NCI-H1092 (cell line): ENCODE measurements around the gene TBC1D22A.

Experiments
- DNase-seq: peaks from one replicate; lab custom pipeline; 2025; lab: John Stamatoyannopoulos, UW

The TBC1D22A gene

DNA sequence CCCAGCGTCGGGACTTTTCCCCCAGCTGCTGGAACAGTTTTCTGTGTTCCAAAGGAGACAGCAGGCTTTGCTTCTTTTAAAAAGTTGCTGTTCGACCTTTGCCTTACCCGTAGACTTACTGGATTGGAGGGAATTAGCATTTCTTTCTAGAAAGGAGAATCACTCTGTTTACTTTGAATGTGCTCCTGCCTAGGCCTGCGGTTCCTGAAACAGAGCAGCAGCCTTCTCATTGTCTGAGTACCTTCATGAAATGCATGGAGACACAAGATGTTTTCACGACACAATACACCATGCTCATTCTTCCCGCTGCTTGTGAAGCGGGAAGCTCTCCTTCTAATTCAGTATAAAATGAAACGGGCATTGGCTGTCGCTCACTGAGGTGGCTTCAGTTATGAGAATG lies 196.2 kb downstream of the TBC1D22A start:
- no peak for DNase-seq

DNA sequence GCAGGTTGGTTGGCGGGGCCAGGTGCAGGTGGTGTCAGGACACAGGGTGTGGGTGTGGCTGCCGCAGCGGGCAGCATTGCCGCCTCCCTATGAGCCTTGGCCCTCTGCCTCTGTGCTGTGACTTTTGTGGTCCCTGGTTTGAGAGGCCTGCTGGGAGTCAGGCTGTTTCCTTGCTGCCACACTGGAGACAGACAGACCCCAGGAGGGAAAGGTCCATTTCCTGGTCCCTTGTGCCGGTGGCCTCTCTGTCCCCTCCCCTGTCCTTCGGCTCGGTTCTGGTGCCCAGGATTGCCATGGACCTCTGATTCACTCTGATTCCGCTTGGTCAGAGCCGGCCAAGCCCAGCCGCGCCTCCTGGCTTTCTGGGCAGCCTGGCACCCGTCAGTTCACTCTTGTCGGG lies 196.9 kb downstream of the TBC1D22A start:
- no peak for DNase-seq

DNA sequence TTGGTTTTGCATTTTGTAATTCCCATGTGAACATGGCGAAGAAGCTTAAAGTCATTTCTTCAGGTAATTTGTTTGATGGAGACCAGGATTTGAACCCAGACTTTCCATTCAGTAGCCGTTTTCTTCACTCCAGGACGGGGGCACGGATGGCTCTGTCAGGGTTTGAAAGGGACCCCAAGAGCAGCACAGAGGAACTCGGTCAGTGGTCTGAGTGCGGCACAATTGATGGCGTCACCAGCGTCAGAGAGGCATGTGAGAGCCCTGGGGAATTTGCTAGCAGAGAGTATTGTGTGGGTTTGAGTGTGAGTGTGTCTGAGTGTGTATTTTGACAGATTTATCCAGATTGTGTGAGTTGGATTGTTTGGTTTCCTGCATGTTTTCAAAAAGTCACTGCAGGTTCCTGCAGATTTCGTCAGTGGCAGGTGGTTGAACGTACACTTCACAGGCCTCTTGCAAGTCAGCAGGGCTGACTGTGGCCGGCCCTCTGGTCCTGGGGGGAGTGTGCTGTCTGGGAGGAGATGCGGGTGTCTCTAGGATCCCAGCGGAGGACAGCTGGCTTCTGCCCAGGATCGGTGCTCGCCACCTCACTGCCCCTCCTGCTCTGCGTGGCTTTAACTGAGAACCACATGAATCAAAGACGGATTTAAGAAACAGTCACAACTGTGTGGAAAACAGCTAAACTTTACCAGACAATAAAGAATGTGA lies 199.3 kb downstream of the TBC1D22A start:
- DNase-seq = no peak

DNA sequence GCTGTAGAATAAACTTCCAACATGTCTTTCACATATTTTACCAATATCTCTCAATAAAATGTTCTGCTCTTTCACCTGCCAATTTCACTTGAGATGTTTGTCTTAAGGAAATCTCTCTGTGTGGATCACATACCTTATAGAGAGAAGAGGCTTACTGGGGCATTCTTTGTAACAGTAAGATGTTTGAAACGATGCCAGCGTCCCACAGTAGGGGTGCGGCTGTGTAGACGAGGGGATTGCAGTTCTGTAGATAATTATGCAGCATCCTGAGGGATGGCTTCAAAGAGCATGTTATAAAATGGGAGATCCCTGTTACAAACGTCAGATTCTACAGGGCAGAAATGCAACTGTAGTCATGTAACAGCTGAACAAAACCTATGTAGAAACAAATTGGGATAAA lies 200.0 kb downstream of the TBC1D22A start:
- DNase-seq = no peak

DNA sequence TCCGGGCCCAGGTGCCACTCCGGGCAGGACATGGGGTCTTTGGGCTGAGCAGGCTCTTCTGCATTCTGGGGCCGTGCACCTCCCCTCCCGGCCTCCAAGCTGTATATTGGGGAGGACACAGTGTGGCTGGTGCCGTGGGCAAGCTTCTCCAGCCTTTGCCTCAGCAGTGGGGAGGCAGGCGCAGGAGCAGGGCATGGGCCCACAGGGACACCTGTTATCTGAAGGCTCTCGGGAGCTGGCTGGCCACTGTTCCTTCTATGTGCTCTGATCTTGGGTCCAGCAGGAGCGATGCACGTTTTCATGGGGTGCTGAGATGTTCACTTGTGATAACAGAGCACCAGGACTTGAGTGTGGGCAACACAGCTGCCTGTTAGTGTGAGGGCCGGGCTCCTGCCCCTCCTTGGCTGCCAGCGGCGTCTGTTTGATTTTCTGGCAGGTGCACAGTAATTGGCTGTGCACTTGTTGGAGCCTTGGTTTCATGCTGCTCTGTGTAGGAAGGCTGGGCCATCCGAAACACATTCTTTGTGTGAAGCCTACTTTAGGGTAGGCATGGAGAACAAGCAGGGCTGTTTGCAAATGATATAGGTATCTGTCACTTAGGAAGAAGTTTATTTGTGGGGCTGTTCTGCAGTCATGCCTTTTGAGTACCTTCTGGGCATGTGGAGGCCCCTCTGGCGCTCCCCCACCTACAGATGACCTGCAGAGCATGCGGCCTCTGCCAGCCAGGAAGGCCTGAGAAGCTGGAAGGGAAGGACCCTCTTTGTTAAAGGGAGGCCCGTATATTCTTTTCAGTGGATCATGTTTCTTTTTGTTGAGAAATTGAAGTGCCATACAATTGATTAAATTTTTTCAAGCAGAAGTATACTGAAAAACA lies 201.5 kb downstream of the TBC1D22A start:
- DNase-seq = peak; percentile 60

DNA sequence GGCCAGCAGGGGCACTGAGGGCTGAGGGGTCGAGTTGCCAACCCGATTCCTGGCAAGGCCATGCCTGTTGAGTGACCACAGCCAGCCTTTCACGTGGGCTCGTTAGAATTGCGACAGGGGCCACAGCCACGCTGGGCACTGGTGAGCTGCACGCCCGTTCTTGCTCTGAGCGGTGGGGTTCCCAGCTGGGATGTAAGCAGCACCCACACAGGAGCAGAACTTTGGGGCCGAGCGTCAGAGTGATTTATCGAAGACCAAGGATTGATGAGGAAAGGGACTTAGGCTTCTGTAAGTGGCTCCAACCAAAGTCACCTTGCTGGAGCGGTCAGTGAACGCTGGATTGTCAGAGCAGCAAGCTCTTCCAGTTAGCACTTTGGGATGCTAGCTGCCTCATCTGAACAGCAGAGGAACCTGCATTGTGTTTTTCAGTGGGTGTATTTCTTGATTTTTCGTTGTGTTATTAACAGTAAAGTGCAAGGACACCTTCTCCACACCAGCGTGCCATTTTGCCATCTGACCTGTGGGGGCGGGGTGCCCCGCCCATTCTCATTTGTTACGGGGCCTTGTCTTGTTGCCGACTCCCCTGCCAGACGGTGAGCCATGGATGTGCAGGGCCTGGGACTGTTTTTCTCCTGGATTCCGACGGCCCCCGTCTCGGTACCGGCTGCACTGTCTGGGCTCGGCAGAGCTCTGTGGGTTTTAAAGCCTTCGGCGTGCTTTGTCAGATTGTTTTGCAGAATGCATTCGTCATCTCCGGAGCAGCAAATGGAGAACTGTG lies 202.5 kb downstream of the TBC1D22A start:
- no peak for DNase-seq

DNA sequence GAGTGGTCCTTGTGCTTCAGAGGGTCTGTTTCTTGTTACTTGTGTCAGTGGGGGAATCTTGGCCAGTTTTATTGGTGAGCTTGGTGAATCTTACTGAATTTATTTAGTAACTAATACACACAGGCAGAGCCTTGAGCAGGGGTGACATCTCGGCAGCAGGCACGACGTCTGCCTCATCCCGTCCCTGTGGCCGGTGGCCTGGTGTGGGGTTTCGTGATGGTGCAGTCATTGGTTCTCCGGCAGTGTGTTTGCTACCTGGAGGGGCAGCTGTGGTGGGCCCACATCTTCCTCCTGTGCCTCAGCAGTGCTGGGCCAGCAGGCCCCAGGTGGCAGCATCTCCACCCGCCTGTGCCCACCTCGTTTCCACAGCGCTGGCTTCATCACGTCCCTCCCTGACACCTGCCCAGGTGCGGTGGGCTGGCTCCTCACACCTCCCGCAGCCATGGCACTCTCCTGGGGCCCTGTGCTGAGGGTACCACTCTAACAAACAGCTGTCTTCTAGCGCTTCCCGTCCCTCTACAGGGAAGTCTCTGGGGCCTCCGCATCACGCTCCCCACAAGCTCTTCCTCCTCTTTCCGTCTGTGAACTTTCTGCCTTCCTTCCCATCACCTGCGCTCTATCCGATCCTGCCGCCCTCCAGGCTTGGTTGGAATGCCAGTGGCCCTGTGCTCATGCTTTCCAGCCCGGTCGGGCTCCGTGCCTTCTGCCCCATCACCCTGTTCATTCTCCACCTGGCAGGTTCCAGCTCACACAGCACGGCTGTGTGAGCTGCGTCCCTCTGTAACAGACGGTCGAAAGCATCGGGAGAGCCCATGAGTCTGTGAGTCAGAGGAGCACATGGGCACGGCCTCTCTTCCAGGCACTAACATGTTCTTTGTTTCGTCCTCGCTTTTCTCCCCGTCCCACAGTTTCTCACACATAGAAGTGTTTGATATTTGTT lies 203.4 kb downstream of the TBC1D22A start:
- DNase-seq = no peak

DNA sequence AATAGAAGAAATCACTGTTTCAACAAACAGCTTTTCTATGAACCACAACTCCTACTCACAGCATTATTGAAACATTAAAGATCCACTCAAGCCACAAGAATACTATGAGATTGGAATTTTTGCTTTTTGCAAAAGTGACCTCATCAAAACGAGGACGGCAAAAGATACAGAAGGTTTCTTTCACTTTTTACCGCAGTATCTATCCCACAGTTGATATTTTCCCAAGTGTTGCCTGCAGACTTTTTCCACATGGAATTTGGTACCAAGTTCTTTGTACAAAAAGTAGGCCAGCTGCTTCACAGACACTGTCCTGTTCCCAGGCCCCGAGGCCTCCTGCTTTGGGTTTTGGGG lies 204.0 kb downstream of the TBC1D22A start:
- no peak for DNase-seq

DNA sequence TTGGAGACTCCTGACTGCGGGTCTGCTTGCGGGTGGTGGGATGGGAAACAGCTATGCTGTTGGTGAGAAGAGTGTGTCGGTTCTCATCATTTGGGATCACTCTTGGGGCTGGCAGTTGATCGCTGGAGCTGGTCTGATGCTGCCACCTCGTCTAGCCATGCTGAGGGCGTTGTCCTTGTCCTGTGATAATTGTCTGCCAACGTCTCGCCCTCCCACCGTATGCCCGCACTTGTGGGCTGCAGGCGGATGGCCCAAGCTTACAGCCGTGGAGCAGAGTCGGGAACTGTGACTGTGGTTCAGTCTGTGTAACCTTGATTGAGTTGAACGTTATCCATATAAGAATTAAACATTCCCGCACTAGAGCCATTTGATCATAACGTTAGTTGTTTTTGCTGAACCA lies 204.4 kb downstream of the TBC1D22A start:
- DNase-seq = no peak

DNA sequence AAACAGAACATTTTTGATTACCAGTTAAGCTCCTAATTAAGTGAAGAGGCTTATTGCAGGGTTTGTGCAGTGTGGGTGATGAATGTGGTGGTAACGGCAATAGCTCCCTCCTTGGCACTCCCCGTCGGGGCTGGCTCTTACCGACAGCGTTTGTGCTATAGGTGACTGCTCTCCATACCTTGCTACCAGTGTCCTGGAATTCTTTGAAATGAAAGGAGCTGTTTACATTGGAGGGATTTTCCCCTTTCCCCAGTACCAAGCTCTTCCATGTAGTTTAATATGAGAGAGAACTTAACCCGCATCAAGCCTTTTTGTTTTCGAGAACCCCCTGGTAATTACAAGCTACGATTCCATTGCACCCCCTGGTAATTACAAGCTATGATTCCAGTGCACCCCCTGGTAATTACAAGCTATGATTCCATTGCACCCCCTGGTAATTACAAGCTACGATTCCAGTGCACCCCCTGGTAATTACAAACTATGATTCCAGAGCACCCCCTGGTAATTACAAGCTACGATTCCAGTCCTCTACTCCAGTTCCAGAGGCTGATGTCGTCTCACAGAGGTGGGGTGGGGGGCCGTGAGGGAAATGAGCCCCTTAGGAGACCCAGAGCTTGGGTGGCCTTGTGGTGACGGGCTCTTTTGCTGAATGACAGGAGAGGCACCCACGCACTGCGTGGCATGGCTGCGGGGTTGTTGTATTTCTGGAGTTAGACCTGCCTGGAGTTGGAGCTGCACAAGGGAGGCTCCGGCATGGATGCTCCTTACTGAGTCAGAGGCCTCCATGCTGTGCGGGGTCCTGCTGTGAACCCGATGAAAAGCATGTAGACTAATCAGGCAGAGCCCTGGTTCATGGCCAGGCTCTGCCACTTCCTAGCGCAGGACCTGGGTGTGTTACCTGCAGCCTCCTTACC lies 205.3 kb downstream of the TBC1D22A start:
- no peak for DNase-seq

DNA sequence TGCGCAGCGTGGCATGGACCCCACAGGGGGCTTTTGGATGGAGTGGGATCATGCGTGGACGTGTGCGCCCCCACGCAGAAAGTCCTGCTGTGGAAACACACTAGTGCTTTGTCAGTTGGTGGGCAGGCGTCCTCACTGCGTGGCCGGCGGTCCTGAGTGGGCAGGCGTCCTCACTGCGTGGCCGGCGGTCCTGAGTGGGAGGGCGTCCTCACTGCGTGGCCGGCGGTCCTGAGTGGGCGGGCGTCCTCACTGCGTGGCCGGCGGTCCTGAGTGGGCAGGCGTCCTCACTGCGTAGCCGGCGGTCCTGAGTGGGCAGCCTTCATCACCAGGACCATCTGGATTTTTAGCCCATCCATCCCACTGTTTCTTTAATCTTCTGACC lies 205.9 kb downstream of the TBC1D22A start:
- no peak for DNase-seq

DNA sequence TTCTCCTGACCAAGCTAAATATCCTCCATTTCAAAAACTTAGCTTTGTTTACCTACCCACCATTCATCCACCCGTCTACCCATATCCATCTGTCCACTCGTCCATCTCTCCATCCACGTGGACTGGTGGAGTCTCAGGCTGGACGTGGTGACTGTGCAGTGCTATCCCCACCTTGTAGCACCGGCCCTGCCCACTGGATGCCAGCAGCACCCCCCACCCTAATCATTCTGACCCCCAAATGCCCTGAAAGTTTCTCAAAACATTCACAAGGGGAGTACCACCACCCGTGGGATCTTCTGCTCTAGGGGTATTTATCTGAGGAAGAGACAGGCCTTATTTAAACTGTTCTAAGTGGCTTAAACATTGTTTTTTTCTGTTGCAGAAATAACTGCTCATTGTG lies 206.4 kb downstream of the TBC1D22A start:
- no peak for DNase-seq

DNA sequence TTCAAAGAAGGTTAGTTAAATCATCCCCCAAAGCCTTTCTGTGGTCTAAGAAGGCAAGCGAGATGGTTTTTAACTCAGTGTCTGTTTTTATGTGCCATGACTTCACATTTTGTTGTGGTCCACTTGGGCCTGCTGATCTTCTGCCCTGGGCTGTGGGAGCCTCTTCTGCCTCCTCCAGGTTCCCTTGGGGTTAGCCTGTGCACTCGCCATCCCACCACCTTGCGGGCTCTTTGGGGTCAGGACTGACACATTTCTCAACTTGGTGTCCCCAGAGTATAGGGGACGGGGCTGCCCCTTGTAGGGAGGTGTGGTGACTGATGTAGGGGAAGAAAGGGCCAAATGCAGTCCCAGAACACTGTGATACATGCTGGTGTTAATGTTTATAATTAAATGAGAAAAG lies 207.0 kb downstream of the TBC1D22A start:
- DNase-seq = no peak

DNA sequence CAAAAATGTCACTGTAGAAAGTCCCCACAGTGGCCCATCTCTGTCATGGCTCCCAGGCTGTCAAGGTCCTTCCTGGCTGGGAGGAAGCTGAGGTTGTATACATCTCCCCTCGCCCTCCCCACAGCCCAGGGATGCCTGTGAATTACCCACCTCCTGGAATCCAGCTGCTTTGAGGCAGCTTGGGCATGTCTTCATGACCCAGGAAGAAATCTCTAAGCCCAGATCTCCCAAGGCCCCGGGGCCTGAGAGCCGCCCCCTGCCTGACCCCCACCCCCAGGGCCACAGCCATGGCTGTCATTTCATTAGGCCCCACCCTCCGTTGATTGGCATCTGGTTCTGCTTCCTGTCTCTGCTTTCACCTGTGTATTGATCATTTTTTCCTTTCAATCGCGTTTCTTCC lies 207.5 kb downstream of the TBC1D22A start:
- no peak for DNase-seq

DNA sequence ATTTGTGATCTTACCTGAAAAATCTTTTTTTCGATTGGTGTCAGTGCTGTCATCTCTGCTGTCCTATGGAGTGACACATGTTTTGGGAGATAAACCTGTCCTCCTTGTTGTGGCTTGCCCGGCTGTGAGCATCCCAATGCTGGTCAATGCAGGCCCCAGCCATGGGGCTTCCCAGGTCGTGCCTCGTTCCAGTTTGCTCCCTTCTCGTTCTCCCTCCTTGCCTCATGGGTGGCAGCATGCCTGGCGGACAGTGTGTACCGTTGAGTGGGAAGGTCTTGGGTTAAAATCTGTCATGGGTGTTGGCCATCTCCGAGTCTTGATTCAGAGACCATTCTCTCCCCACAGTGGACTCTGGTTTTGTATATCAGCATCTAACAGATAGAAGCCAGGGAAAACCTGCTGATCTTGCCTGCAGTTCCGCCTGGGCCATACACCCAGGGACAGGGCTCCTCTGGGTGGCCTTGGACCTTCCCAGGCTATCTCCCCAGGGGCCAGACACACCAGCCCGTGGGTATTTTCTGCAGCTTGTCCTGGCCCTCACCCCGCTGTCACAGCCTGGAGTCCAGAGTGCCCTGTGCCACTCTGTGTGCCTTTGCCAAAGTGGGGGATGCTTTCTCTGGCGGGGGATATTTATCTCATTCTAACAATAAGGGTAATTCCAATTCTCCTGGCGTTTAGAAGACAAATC lies 208.1 kb downstream of the TBC1D22A start:
- DNase-seq = no peak

DNA sequence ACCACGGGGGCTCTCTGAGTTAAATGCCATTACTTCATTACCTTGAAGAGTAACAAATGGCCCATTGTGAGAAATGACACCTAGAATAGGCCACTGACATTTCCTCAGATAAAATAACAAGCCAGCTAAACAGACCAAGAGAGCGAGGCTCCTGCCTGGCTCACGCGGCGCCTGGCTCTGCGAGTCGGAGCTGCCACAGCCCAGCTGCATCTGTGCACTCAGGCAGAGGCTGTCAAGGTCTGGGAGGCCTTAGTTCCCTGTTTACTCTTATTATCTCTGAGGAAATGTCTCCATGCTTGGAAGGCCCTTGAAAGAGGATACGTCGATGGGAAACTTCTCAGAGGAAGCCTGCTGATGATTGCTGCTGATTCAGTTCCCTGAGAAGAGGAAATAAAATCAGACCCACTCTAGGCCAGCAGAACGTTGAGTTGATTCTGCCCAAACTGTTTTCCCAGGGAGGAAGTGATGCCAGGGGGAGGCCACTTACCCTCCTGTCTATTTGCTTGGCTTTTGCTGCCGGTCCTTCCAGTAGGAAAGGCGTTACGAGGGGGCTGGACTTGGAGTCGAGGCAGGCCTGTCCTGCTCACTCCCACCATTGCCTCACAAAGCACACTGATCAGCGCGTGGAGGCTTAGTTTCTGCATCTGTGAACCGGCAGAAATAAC lies 208.8 kb downstream of the TBC1D22A start:
- DNase-seq = no peak

DNA sequence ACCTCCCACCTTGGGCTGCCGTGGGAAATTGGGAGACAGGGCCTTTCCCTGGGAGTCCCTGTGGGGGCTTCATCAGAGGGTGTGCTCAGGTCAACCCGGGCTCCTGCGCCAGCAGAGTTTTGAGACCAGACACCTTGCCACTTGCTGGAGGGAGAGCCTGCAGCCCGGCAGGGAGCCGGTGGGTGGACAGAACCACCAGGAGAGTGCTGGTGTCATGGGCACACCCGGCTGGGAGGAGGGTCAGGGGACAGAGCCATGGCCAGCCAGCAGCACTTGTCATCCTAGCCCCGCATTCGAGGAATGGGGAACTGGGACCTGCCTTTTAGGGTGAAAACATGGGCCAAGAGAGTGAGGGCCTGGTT lies 209.3 kb downstream of the TBC1D22A start:
- DNase-seq = no peak

DNA sequence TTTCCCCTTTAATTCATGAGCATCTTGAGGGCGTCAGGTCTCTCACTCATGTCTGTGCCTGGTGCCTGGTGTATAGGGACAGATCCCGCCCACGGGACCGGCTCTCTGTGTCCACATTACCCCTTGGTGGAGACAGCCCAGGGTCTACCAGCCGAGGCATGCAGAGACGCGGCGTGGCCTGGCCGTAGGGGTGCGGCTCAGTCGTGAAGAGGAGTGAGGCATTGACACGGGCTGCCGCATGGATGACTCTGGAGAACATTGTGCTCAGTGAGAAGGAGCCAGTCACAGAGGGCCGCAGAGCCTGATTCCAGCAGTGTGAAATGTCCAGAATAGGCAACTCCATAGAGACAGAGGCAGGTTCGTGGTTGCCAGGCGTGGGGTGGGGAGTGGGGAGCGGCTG lies 209.8 kb downstream of the TBC1D22A start:
- DNase-seq = no peak
